NCI-H446 (cell line): ENCODE results near the gene PCDHGA8.
"Not testable (repeated sequence)": the region's sequence is repeated elsewhere in the genome, so short reads cannot be mapped to it uniquely, and the experiment has no call there.

Source experiments
- DNase-seq, 2 experiments: peaks; one replicate each; lab custom pipeline; 2025; lab: John Stamatoyannopoulos, UW

The PCDHGA8 gene

GRCh38 chr5:141403387-141403786 is 11.0 kb downstream of the PCDHGA8 start:
- DNase-seq: no peak

- DNase-seq: not testable (repeated sequence)
Observed at GRCh38 chr5:141407790-141408505, 15.5 kb downstream of the PCDHGA8 start, which contains the start of gene PCDHGB6. PCDHGB6 (plus strand) TSS chr5:141408021; CDS start chr5:141408203, 182 bp downstream.

- DNase-seq: no peak
Observed at GRCh38 chr5:141409598-141410306, 17.3 kb downstream of the PCDHGA8 start.

- DNase-seq: no peak
Observed at GRCh38 chr5:141411575-141411974, 19.1 kb downstream of the PCDHGA8 start.

- DNase-seq: peak in 1 of 2 experiments; percentile 38
Observed at GRCh38 chr5:141412854-141413539, 20.6 kb downstream of the PCDHGA8 start, which contains the start of gene PCDHGA10. PCDHGA10 (plus strand) TSS chr5:141412987; CDS start chr5:141413176, 189 bp downstream.

GRCh38 chr5:141413540-141414069 is 21.2 kb downstream of the PCDHGA8 start:
- no peak for DNase-seq

- not testable (repeated sequence) for DNase-seq
Observed at GRCh38 chr5:141414548-141415274, 22.3 kb downstream of the PCDHGA8 start.

GRCh38 chr5:141415275-141415618 is 22.8 kb downstream of the PCDHGA8 start:
- not testable (repeated sequence) for DNase-seq

GRCh38 chr5:141417494-141418172 is 25.2 kb downstream of the PCDHGA8 start, which contains the start of gene PCDHGB7:
PCDHGB7 (plus strand) TSS chr5:141417677; CDS start chr5:141417860, 183 bp downstream.
- DNase-seq: peak in 1 of 2 experiments; percentile 16

GRCh38 chr5:141419074-141419880 is 26.8 kb downstream of the PCDHGA8 start:
- no peak for DNase-seq

GRCh38 chr5:141420855-141421488 is 28.5 kb downstream of the PCDHGA8 start, which contains the start of gene PCDHGA11:
PCDHGA11 (plus strand) TSS chr5:141421051; CDS start chr5:141421228, 177 bp downstream.
- DNase-seq: peak in 1 of 2 experiments; percentile 37

- no peak for DNase-seq
Observed at GRCh38 chr5:141421489-141421855, 29.0 kb downstream of the PCDHGA8 start.

GRCh38 chr5:141422742-141423291 is 30.4 kb downstream of the PCDHGA8 start:
- no peak for DNase-seq

- no peak for DNase-seq
Observed at GRCh38 chr5:141427783-141428426, 35.5 kb downstream of the PCDHGA8 start.

GRCh38 chr5:141430332-141431113 is 38.1 kb downstream of the PCDHGA8 start, which contains the start of gene PCDHGA12:
PCDHGA12 (plus strand) TSS chr5:141430507; CDS start chr5:141430760, 253 bp downstream.
- no peak for DNase-seq

- DNase-seq: no peak
Observed at GRCh38 chr5:141431286-141431685, 38.9 kb downstream of the PCDHGA8 start.

- DNase-seq: not testable (repeated sequence)
Observed at GRCh38 chr5:141432308-141432707, 39.9 kb downstream of the PCDHGA8 start.

- not testable (repeated sequence) for DNase-seq
Observed at GRCh38 chr5:141432726-141433125, 40.3 kb downstream of the PCDHGA8 start.
